SU-DHL-6 (cell line): Measurements from ENCODE around the gene NRSN2.

Experiments
- H2AFZ ChIP-seq: fragments of 200-600 bp; sonication (generic); 2 replicates; pipeline ENCODE4 v1.6.1; 2014; ENCODE audit warnings: low read depth, mild to moderate bottlenecking, moderate library complexity, mixed read lengths, antibody characterized with exemption, low read length; ENCODE audit not compliant: severe bottlenecking
- H3F3A ChIP-seq: fragments of 200-600 bp; shearing (Covaris generic); 2 replicates; pipeline ENCODE4 v1.6.0; 2016; ENCODE audit warnings: antibody characterized with exemption, mild to moderate bottlenecking; ENCODE audit not compliant: insufficient read depth
- H3K27ac ChIP-seq: fragments of 200-600 bp; sonication (generic); 2 replicates; pipeline ENCODE4 v1.5.1; 2016; ENCODE audit warnings: low read depth, mild to moderate bottlenecking, low read length, moderate library complexity, mixed read lengths
- H3K27me3 ChIP-seq: fragments of 200-600 bp; sonication (generic), shearing (Covaris generic); 2 replicates; pipeline ENCODE4 v1.6.0; 2014; ENCODE audit warnings: mild to moderate bottlenecking, low read length
- H3K36me3 ChIP-seq: fragments of 200-600 bp; sonication (generic); 2 replicates; pipeline ENCODE4 v1.6.1; 2014; ENCODE audit warnings: mild to moderate bottlenecking, low read length, mixed read lengths
- H3K4me2 ChIP-seq: fragments of 300-600, 200-600 bp; shearing (Covaris generic), sonication (generic); 2 replicates; pipeline ENCODE4 v1.6.0; 2014; ENCODE audit warnings: low read length, low read depth, mild to moderate bottlenecking; ENCODE audit not compliant: poor library complexity, severe bottlenecking
- H3K4me3 ChIP-seq: fragments of 200-600 bp; sonication (generic); 2 replicates; pipeline ENCODE4 v1.5.1; 2014; ENCODE audit warnings: antibody characterized with exemption, low read length, mild to moderate bottlenecking, mixed read lengths; ENCODE audit not compliant: insufficient read depth, poor library complexity, severe bottlenecking
- H3K79me2 ChIP-seq: fragments of 200-600 bp; sonication (generic); 2 replicates; pipeline ENCODE4 v1.6.1; 2014; ENCODE audit warnings: mild to moderate bottlenecking, low read length, moderate library complexity; ENCODE audit not compliant: insufficient read depth
- H3K9ac ChIP-seq: fragments of 200-600 bp; sonication (generic); 2 replicates; pipeline ENCODE4 v1.7.0; 2014; ENCODE audit warnings: mild to moderate bottlenecking, low read length
- H3K9me2 ChIP-seq: fragments of 200-600 bp; sonication (generic); replicated peaks from 2 replicates; pipeline ENCODE4 v1.6.1; 2014; ENCODE audit warnings: low read length; ENCODE audit not compliant: insufficient read depth
- H3K9me3 ChIP-seq: fragments of 200-600 bp; sonication (generic); 2 replicates; pipeline ENCODE4 v1.6.1; 2014; ENCODE audit warnings: low read length, mixed read lengths; ENCODE audit not compliant: insufficient read depth
- H4K20me1 ChIP-seq: fragments of 200-600 bp; sonication (generic); 2 replicates; pipeline ENCODE4 v1.6.1; 2014; ENCODE audit warnings: low read depth, mild to moderate bottlenecking, antibody characterized with exemption, low read length, moderate library complexity, mixed read lengths
- EZH2phosphoT487 ChIP-seq: fragments of 200-600 bp; sonication (generic), shearing (Covaris generic); conservative IDR thresholded peaks from 2 replicates; pipeline ENCODE4 v1.6.1; 2018; ENCODE audit warnings: mild to moderate bottlenecking, antibody characterized with exemption, low read length, moderate library complexity, mixed read lengths
- TF ChIP-seq, protein P1 (sequence below): fragments of 200-600 bp; sonication (generic); IDR thresholded peaks from one replicate; pipeline ENCODE4 v1.5.1; 2017; ENCODE audit warnings: antibody characterized with exemption, mild to moderate bottlenecking, low read length, moderate library complexity; ENCODE audit not compliant: insufficient read depth, poor library complexity, severe bottlenecking

Gene NRSN2

GRCh38 chr20:404088-404487 lies 57.2 kb downstream of the NRSN2 start:
- no peaks in the 10 kb centered on the region; the same call in 1 of the 2 replicates for H3K79me2 ChIP-seq
- H3K9me2 ChIP-seq = no peaks in the 10 kb centered on the region
- no peak overlapping the region for H3K4me3 ChIP-seq
- TF ChIP-seq, protein P1, sequence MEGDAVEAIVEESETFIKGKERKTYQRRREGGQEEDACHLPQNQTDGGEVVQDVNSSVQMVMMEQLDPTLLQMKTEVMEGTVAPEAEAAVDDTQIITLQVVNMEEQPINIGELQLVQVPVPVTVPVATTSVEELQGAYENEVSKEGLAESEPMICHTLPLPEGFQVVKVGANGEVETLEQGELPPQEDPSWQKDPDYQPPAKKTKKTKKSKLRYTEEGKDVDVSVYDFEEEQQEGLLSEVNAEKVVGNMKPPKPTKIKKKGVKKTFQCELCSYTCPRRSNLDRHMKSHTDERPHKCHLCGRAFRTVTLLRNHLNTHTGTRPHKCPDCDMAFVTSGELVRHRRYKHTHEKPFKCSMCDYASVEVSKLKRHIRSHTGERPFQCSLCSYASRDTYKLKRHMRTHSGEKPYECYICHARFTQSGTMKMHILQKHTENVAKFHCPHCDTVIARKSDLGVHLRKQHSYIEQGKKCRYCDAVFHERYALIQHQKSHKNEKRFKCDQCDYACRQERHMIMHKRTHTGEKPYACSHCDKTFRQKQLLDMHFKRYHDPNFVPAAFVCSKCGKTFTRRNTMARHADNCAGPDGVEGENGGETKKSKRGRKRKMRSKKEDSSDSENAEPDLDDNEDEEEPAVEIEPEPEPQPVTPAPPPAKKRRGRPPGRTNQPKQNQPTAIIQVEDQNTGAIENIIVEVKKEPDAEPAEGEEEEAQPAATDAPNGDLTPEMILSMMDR = no peak
- no peak for TF ChIP-seq EZH2phosphoT487
- no peaks in the 10 kb centered on the region for H3K9me3 ChIP-seq
- H3K36me3 ChIP-seq = no peaks in the 10 kb centered on the region
- H3F3A ChIP-seq = no peaks in the 10 kb centered on the region
- H2AFZ ChIP-seq = no peak overlapping the region
- H3K27ac ChIP-seq = no peak overlapping the region
- no peaks in the 10 kb centered on the region for H3K27me3 ChIP-seq
- H3K9ac ChIP-seq = no peak overlapping the region
- no peak overlapping the region for H3K4me2 ChIP-seq
- no peaks in the 10 kb centered on the region for H4K20me1 ChIP-seq
